Keratinocyte (primary cell): ENCODE data around the gene C11orf68.

Experiments used
- CTCF ChIP-seq, 3 experiments: IDR thresholded peaks in 1 of 3; conservative IDR thresholded peaks in 1 of 3; optimal IDR thresholded peaks in 1 of 3; 2 replicates in 2 of 3; 3 replicates in 1 of 3; pipeline versions ENCODE3 to v1.5.1; 2011; ENCODE audit warnings: low read length in 3 of 3, mild to moderate bottlenecking in 3 of 3, moderate library complexity in 2 of 3, control low read depth in 1 of 3, inconsistent platforms in 1 of 3; ENCODE audit not compliant: insufficient read depth in 2 of 3; ENCODE audit errors: extremely low read depth in 1 of 3
- EZH2 ChIP-seq: IDR thresholded peaks from one replicate; pipeline ENCODE4 v1.6.1; 2012; ENCODE audit warnings: inconsistent platforms, mild to moderate bottlenecking, low read length, moderate library complexity

GRCh38 chr11:65967329-65967934, 48.6 kb upstream of the C11orf68 start:
- no peak for TF ChIP-seq CTCF (optimal IDR thresholded peaks at IDR 0.05 in 1 of 3, IDR thresholded peaks at IDR 0.05 in 1 of 3, conservative IDR thresholded peaks at IDR 0.05 in 1 of 3; ENCODE audit: extremely low read depth in 1 of 3, insufficient read depth in 2 of 3, low read length in 3 of 3)
- no peak for TF ChIP-seq EZH2
